ENCODE results near the gene LIPK.

The LIPK gene

GRCh38 chr10:88763441-88763840 lies 57.4 kb downstream of the LIPK start:
- no peaks in the 10 kb centered on the region for H3K4me1 ChIP-seq (ENCODE audit: control insufficient read depth, low read length)
- H3K4me2 ChIP-seq (ENCODE audit: low read length), result no peak overlapping the region
- H3K36me3 ChIP-seq (ENCODE audit: control insufficient read depth, low read length), result no peaks in the 10 kb centered on the region
- H3K27me3 ChIP-seq (ENCODE audit: control insufficient read depth, low read length), result peaks cover 3% of the 10 kb centered on the region; the same call in 1 of the 2 replicates
- TF ChIP-seq EZH2phosphoT487 (IDR thresholded peaks at IDR 0.05; ENCODE audit: borderline replicate concordance, low read length) (no peak), CTCF (IDR thresholded peaks at IDR 0.05; ENCODE audit: low read depth, low read length, poor library complexity, severe bottlenecking) (no peak)
- H3F3A ChIP-seq (ENCODE audit: control insufficient read depth, insufficient read depth), result no peaks in the 10 kb centered on the region
- no peaks in the 10 kb centered on the region for H4K20me1 ChIP-seq (ENCODE audit: control insufficient read depth, insufficient read depth, low read depth, low read length)
- H3K9me2 ChIP-seq (replicated peaks; ENCODE audit: control insufficient read depth, low read length), result no peaks in the 10 kb centered on the region
- no peaks in the 10 kb centered on the region for H3K79me2 ChIP-seq (ENCODE audit: control insufficient read depth, low read length)
- H3K9me3 ChIP-seq (ENCODE audit: control insufficient read depth, insufficient read depth, low read length), result no peaks in the 10 kb centered on the region
- H3K27ac ChIP-seq (ENCODE audit: low read depth, low read length), result no peak overlapping the region
- H3K4me3 ChIP-seq (ENCODE audit: low read length), result no peak overlapping the region

- TF ChIP-seq EZH2phosphoT487 (IDR thresholded peaks at IDR 0.05; ENCODE audit: borderline replicate concordance, low read length), result no peak
- TF ChIP-seq CTCF (IDR thresholded peaks at IDR 0.05; ENCODE audit: low read depth, low read length, poor library complexity, severe bottlenecking), result no peak
- no peaks in the 10 kb centered on the region for H4K20me1 ChIP-seq (ENCODE audit: control insufficient read depth, insufficient read depth, low read depth, low read length)
- H3K27ac ChIP-seq (ENCODE audit: low read depth, low read length), result no peak overlapping the region
Measured at GRCh38 chr10:88764110-88764509, 58.1 kb downstream of the LIPK start.

GRCh38 chr10:88765816-88766215 lies 59.8 kb downstream of the LIPK start:
- no peaks in the 10 kb centered on the region for H3K9me2 ChIP-seq (replicated peaks; ENCODE audit: control insufficient read depth, low read length)
- no peak overlapping the region for H3K27ac ChIP-seq (ENCODE audit: low read depth, low read length)
- no peak overlapping the region for H3K4me3 ChIP-seq (ENCODE audit: low read length)
- H3K79me2 ChIP-seq (ENCODE audit: control insufficient read depth, low read length), result no peaks in the 10 kb centered on the region
- H3K36me3 ChIP-seq (ENCODE audit: control insufficient read depth, low read length), result no peaks in the 10 kb centered on the region
- H3K27me3 ChIP-seq (ENCODE audit: control insufficient read depth, low read length), result peaks cover 3% of the 10 kb centered on the region; the same call in 1 of the 2 replicates
- H3K4me2 ChIP-seq (ENCODE audit: low read length), result no peak overlapping the region
- no peaks in the 10 kb centered on the region for H3K9me3 ChIP-seq (ENCODE audit: control insufficient read depth, insufficient read depth, low read length)
- H3K4me1 ChIP-seq (ENCODE audit: control insufficient read depth, low read length), result no peaks in the 10 kb centered on the region
- H4K20me1 ChIP-seq (ENCODE audit: control insufficient read depth, insufficient read depth, low read depth, low read length), result no peaks in the 10 kb centered on the region
- H3F3A ChIP-seq (ENCODE audit: control insufficient read depth, insufficient read depth), result no peaks in the 10 kb centered on the region
- TF ChIP-seq CTCF (IDR thresholded peaks at IDR 0.05; ENCODE audit: low read depth, low read length, poor library complexity, severe bottlenecking) (no peak), EZH2phosphoT487 (IDR thresholded peaks at IDR 0.05; ENCODE audit: borderline replicate concordance, low read length) (no peak)

More at GRCh38 chr10:88764110-88764509, 58.1 kb downstream of the LIPK start:
- no peak overlapping the region for H3K4me2 ChIP-seq (ENCODE audit: low read length)
- no peaks in the 10 kb centered on the region for H3F3A ChIP-seq (ENCODE audit: control insufficient read depth, insufficient read depth)
- H3K27me3 ChIP-seq (ENCODE audit: control insufficient read depth, low read length), result peaks cover 3% of the 10 kb centered on the region; the same call in 1 of the 2 replicates
- H3K4me3 ChIP-seq (ENCODE audit: low read length), result no peak overlapping the region
- no peaks in the 10 kb centered on the region for H3K9me3 ChIP-seq (ENCODE audit: control insufficient read depth, insufficient read depth, low read length)
- H3K79me2 ChIP-seq (ENCODE audit: control insufficient read depth, low read length), result no peaks in the 10 kb centered on the region
- H3K36me3 ChIP-seq (ENCODE audit: control insufficient read depth, low read length), result no peaks in the 10 kb centered on the region
- no peaks in the 10 kb centered on the region for H3K4me1 ChIP-seq (ENCODE audit: control insufficient read depth, low read length)
- no peaks in the 10 kb centered on the region for H3K9me2 ChIP-seq (replicated peaks; ENCODE audit: control insufficient read depth, low read length)

Measured in DOHH2 (cell line).